GM18873 (cell line): ENCODE measurements around the gene LONP2.
"Not testable (repeated sequence)": the region's sequence is repeated elsewhere in the genome, so short reads cannot be mapped to it uniquely, and the experiment has no call there.

Source experiments
- ATAC-seq: cut with Tn5 transposase; IDR thresholded peaks from one replicate; pipeline ENCODE4 v1.9.1; 2021; ENCODE audit warnings: mild to moderate bottlenecking, moderate library complexity, moderate number of reproducible peaks; ENCODE audit not compliant: unreplicated experiment, low FRiP score

The LONP2 gene

DNA sequence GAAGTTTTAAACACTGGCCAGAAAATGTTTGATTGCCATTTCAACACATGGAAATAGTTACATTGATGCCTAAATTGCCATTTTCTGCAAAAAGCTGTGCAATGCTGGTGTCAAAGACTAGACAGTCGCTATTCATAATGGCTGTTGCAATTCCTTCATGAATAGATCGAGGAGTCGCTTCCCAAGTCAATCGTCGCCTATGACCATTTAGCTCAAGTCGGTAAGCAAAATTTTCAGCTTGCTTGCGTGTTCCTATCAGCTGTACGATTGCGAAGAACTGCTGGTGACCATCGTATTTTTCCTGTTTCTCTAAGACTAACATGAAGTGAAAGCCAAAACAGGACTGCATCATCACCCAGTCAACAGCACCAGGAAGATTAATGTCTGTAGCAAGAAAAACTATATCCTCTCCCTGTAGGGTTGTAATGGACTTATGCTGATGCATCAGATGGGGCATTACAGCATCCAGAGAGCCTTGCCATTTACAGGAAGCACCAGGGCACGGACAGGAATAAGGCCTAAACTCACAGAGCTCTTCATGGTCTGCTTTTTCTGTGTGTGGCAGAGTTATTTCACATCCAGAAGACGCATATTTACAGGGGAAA lies 117.5 kb downstream of the LONP2 start:
- no peak for ATAC-seq

DNA sequence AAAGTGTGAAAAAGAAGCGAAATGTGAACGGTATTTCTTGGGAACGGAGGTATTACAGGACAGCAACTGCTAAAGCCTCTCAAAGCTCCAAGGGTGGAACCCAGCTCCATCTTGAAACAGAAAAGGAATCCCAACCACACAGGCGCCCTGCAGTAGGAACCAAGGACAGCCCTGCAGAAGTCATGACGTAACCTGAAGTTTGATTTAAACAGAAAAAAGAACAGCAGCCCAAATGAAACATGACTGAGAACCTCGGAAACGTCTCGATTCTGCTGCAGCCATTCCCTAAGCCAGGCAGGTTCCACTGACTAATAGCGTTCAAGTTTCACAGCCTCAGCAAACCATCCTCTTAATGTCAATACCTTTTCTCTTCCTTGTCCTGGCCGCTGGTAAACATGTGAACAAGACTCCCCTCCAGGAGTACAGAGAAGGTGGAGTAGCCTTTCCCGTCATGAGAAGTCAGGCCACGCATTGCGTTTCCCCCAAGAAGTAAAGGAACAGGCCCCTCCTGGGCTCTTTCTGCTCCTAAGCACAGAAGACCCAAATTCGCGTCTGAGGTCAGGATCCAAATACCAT lies 121.0 kb downstream of the LONP2 start:
- no peak for ATAC-seq

DNA sequence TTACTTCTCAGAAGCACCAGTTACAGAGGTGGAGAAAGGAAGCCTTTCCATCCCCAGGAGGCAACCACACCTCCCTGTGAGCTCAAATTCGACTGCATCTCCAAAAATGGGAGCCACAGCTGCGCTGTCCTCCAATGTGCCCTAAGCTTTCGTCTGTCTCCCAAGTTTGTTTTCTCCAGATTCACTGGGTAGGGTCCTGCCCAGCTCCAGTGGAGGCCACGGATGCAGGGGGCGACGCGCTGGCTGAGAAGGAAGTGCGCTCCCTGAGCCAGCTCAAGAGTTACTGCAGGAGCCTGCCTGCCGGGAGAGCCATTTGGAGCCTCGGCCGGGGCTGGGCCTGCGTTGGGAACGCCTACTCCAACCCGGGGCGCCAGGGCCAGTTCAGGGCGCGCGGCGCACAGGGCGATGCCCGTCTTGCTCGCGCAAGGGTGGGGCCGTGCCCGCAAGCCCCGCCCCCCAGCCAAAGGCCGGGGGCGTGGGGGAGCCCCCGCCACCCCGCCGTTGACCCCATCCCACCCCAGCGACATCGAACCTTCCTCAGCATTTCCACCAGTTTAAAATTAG lies 121.6 kb downstream of the LONP2 start:
- ATAC-seq = peak; percentile 67

DNA sequence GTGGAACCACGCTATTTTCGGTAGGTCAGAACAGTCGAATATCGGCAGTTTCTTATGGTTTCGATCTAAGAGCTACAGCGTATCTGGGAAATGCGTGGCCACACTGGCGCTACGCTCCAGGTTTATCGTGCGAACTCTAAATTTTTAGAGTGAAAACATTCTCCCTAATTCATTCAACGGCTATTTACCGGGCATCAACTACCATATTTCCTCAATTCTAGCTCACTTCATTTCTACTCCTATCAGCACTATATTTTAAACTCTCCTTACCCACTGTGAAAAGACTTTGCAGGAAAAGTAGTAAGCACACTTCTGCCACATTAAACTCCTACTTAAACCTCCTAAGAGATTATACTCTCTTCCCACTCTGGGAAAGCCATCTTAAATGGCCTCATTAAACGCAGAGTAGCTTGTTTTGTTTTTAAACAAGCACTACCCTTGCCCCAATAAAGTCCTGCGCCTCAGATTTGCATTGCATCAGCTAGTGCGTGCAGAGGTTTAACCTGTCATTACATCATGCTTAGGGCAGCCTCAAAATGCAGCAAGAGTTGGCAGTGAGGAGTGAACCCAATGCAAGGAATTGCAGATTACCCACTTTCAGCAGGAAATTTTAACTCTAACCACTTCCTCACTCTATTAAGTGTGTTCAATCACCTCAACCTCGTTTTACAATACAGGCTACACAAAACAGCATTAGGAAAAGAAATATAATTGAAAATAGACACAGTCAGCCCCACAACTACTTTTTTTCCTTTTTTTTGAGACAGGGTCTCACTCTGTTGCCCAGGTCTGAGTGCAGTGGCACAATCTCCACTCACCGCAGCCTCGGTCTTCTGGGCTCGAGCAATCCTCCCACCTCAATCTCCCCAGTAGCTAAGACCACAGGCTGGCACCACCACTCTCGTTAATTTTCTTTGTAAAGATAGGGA lies 122.3 kb downstream of the LONP2 start:
- ATAC-seq = peak; percentile 63

DNA sequence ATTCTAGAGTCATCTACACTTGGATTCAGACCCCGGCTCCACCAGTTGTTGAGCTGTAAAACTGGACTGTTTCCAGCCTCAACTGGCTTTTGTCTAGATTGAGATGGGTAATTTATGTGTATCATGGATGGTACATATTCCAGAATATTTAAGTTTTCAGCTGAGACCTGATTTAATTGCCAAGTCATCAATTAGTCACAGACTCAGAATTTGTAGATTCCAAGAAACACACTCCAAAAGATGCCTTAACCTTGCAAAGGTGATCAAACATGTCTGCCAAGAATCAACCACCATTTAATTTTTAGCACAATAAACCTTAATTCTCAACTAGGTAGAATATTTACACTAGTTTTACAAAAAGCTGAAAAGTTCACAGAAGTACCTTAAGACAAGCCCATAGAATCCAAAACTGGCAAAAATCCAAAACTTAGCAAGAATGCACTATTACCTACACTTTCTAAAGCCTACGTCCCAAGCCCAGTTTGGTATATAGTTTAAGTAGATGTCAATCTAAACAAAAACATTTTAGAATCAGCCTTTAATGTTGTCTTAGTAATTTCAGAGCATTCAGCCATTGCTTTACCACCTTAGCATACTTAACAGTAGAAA lies 123.4 kb downstream of the LONP2 start:
- ATAC-seq = no peak

DNA sequence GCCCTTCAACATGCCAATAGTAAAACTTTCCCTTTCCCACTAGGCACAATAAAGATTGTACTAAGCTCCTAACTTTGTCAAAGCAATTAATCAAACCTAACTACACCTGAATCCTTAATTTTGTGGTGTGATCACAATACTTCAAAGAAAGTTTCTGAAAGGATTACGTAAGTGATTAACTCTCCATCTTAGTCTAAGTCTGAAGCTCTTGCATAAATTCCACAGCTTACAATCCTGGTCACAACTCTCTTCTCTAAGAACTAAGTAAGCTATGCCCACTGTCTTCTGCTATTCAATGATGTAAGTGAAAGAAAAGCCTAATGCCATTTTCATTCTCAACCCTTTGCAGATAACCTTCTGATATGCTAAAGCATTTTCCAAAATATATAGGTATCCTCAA lies 125.7 kb downstream of the LONP2 start:
- ATAC-seq = no peak

DNA sequence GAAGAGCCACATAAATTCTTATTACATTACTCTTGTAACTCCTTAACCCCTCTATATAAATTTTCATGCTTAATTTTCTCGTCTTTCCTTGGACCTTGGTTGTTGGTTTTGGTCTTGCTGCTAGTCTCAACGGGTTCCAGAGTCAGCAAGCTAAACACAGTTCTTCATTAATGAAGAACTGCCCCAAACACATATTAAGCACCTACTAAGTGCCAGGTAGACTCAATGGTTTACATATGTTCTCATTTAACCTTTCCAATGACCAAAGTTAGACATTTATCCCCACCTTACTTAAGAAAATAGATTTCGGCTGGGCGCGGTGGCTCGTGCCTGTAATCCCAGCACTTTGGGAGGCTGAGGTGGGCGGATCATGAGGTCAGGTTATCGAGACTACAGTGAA lies 126.1 kb downstream of the LONP2 start:
- no peak for ATAC-seq

DNA sequence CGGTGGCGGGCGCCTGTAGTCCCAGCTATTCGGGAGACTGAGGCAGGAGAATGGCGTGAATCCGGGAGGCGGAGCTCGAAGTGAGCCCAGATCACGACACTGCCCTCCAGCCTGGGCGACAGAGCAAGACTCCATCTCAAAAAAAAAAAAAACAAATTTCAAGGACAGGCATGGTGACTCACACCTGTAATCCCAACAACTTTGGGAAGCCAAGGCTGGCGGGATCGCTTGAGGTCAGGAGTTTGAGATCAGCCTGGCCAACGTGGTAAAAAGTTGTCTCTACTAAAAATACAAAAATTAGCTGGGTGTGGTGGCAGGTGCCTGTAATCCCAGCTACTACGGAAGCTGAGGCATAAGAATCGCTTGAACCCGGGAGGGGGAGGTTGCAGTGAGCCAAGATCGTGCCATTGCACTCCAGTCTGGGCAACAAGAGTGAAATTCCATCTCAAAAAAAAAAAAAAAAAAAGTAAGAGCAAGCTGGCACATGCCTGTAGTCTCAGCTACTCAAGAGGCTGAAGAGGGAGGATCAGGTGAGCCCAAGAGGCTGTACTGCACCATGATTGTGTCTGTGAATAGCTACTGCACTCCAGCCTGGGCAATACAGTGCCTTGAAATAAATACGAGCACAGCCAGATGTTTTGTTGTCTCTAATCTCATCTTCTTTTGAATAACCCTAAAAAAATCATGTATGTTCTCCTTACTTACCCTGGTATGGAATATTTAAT lies 126.7 kb downstream of the LONP2 start:
- ATAC-seq = not testable (repeated sequence)

DNA sequence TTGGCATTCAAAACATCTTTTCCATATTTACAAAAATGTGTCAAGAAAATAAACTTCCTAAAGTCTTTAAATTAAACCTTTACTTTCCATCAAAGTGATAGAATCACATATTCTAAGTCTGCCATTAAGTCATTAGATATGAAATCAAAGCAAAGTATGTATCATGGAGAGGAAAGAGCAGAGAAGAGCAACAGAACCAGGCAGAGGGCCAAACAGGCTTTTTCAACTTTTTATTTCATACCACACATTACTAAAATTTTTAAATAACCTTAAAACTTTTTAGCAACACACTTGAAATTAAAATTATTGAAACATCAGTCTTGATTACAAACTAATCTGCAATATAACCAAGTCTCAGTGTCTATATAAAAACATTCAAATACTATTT lies 127.3 kb downstream of the LONP2 start:
- ATAC-seq = no peak

DNA sequence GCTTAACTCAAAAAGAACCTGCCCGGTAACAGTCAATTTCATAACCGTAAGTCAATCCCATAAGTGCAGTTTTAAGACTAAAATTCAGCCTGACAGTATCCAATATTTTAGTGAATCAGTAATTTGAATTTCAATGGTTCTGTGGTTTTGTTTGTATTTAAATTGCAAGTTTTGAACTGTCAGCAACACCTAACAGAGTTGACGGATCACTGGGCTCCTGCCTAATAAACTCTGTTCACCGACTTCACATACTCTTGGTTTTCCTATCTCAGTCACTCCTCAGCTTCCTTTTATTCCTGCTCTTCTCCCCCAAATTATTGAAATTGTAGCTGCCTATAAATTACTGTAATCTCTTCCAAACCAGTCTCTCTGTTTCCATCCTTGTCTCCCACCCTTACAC lies 128.6 kb downstream of the LONP2 start:
- no peak for ATAC-seq

DNA sequence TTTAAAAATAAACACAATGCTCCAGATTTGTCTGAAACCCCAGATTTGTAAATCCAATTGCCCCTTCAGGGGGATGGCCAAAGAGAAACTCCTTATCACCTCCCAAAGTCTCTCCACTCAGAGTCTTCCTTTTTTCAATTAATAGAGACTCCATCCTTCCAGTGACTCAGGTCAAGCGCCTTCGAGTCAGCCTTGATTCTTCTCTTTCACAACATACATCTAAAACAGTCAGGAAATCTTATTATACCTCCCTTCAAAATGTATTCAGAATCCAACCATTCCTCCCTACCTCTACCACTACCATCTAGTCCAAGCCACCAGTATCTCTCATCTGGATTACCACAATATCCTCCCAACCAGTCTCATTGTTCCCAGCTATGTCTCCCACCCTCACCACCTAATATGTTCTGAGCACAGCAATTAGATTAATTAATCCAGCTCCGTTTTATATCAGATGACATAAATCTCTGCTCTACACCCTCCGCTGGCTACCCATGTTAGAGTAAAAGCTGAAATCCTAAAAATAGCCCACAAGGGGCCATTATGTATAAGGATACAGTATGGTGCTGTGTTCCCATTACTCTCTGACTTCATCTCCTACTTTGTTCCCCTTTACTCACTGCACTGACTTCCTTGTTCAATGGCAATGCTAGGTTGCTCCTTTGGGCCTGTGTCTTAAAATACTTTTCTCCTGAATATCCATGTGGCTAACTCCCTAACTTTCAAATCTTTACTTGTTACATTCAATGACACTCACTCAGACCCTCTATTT lies 129.3 kb downstream of the LONP2 start:
- ATAC-seq = no peak

DNA sequence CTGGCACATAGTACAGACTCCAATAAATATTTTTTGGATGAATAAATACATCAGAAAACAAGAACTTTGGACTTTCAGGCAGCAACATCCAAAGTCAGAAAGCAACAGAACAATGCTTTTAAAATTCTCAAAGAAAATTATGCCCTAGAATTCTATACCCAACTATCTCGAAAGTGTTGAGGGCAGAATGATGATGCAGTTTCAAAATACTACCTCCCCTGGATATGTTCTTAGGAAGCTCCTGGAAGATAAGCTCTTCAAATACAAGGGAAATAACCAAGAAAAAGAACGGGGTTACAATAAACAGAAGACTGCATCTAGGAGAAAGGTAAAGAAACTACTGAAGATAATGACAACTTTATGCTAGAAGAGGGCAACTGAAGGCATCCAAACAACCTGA lies 130.2 kb downstream of the LONP2 start:
- no peak for ATAC-seq

DNA sequence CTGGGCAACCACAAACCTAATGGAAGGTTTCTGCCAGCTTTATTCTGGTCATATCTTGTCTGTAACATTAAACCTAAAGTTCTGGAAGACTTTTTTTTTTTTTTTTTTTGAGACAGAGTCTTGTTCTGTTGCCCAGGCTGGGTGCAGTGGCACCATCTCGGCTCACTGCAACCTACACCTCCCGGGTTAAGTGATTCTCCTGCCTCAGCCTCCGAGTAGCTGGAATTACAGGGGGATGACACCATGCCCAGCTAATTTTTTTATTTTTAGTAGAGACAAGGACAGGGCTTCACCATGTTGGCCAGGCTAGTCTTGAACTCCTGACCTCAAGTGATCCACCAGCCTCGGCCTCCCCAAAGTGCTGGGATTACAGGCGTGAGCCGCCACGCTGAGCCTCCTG lies 133.2 kb downstream of the LONP2 start:
- not testable (repeated sequence) for ATAC-seq

DNA sequence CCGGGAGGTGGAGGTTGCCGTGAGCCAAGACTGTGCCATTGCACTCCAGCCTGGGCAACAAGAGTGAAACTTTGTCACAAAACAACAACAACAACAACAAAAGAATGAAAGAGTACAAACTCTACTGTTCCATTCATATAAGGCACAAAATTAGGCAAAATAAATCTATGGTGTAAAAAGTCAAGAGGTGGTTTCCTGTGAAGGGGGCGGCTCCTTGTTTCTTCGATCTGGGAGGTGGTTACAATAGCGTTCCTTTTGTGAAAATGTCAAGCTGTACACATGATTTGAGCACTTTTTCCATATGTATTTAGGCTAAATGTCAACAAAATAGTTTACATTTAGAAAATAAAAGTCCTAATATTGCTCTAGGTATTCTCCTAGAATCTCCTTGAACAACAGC lies 134.2 kb downstream of the LONP2 start:
- ATAC-seq = no peak

DNA sequence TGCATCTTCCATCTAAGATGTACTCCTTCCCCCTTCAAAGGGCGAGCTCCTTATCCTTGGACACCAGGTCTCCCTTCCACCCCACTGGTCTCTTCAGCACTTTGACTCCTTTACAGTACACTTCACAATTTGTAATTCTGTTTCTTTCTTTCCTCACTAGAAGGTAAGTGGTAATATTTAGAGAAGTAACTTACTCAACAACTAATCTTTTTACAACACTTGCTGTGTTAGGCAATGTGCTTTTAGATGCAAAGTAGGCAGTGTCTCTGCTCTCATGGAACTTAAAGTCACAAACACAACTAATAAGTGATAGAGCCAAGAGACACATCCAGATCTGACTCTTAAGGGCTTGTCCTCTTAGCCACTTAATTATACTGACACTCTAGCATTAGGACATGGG lies 134.7 kb downstream of the LONP2 start:
- no peak for ATAC-seq

DNA sequence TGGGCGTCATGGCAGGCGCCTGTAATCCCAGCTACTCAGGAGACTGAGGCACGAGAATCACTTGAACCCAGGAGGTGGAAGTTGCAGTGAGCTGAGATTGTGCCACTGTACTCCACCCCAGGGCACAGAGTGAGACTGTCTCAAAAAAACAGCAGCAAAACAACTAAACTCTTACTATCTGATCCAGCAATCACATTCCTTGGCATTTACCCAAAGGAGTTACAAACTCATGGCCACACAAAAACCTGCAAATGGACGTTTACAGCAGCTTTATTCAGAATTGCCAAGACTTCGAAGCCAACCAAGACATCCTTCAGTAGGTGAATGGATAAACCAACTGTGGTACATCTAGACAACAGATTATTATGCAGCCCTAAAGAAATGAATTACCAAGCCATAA lies 137.1 kb downstream of the LONP2 start:
- ATAC-seq = no peak

DNA sequence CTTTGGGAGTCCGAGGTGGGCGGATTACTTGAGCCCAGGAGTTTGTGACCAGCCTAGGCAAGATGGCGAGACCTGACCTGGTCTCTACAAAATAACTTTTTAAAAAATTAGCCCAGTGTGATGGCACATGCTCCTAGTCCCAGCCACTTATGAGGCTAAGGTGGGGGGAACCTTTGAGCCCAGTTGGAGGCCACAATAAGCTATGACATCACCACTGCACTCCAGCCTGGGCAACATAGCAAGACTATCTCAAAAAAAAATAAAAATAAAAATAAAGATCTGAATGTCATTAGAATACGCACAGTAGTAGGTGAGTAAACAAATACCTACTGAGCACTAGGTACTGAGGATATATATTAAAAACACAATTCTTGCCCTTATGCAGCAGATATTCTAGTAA lies 138.0 kb downstream of the LONP2 start:
- ATAC-seq = no peak

DNA sequence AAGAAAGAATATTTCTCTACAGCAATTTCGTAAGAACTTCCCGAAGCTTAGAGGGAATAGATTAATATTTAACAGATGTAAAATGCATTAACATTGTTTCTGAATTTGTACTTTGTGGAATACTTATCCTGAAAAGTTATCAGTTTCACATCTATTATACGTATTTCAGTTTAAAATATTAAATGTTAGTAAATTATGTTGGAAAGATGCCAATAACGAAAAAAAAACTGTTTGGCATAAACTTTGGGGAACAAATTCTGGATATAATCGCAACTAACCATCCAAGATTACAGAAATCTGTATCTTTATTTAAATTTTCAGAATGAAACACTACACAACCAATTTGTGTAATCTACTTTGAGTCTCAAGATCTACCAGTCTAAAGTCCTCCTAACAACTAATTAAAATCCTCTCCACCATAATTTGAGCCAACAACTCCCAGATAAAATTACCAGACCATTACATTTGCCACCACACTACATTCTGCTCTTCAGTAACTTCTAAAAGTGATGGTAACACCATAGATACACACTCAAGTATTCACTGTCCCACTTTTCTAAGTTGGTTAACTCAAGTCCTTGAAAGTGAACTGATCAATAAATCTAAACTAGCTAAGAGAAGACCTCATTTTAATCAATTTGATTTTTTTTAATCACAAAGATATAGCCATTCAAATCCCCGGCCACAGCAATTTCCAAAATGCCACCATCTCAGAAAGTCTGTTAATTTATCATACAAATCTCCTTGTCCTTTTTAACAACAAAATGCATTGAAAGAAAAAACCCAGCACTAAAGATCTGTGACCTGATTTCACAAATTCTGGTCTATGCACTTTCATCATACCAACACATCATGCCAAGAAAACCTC lies 139.1 kb downstream of the LONP2 start:
- no peak for ATAC-seq
